ENCODE results near the gene WNT3A.

Gene WNT3A

DNA sequence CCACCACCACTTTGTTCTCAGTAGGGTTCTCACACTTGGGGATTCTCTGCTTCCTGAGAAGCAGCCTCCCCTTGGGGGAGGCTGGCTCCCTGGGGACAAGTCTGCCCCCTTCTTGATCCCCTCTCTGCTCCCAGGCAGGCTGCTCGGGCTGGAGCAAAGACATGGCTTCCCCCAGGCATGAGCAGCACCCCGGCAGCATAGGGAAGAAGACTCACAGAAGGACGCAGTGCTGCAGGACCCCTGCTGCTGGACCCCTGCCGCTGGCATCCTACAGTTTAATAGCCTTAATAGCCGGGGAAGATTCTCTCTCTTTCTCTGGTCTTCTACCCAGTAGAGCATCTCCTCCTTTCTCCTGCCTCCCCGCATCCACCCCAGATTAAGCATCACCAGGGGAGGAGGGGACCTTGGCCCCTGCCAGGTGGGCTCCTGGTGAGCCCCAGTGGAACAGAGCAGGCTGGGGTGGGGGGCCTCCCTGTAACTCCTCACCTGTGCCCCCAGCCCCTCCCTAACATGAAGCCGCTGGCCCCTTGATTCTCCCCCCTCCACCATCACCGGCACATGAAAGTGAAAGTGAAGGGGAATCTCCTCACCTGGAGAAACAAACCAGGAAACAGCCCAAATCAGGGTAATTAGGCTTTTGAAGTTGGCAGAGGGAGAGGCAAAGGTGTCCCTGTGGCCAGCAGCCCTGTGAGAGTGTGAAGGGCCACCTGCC lies 2.5 kb downstream of the WNT3A start:
- TF ChIP-seq, protein P1, sequence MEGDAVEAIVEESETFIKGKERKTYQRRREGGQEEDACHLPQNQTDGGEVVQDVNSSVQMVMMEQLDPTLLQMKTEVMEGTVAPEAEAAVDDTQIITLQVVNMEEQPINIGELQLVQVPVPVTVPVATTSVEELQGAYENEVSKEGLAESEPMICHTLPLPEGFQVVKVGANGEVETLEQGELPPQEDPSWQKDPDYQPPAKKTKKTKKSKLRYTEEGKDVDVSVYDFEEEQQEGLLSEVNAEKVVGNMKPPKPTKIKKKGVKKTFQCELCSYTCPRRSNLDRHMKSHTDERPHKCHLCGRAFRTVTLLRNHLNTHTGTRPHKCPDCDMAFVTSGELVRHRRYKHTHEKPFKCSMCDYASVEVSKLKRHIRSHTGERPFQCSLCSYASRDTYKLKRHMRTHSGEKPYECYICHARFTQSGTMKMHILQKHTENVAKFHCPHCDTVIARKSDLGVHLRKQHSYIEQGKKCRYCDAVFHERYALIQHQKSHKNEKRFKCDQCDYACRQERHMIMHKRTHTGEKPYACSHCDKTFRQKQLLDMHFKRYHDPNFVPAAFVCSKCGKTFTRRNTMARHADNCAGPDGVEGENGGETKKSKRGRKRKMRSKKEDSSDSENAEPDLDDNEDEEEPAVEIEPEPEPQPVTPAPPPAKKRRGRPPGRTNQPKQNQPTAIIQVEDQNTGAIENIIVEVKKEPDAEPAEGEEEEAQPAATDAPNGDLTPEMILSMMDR (IDR thresholded peaks at IDR 0.05; ENCODE audit: low read depth, low read length) = no peak
- no peak for DNase-seq (ENCODE audit: extremely low read depth, low read depth)

- TF ChIP-seq, protein P1 (IDR thresholded peaks at IDR 0.05; ENCODE audit: low read depth, low read length) = no peak
- no peak for DNase-seq (ENCODE audit: extremely low read depth, low read depth)
Measured at GRCh38 chr1:228009828-228010775, 3.3 kb downstream of the WNT3A start.

DNA sequence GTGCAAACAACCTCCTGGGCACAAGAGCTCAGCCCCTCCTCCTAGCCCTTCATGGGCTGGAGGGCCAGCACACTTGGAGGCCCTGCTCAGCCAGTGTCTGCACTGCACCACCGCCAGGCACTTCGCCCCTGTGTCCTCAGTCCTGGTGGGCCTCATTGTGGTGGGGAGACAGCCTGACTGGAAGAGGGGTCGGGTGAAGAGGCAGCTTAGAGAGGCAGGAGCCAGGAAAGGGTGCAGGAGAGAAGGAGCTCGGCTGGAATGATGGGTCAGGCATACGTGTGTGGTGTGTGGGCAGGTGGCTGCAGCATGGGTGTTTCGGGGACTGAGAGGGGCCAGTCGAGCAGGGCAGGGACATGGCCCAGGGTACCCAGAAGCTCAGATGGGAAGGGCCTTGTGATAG lies 4.1 kb downstream of the WNT3A start:
- DNase-seq (ENCODE audit: extremely low read depth, low read depth) = no peak
- TF ChIP-seq, protein P1 (IDR thresholded peaks at IDR 0.05; ENCODE audit: low read depth, low read length) = no peak

DNA sequence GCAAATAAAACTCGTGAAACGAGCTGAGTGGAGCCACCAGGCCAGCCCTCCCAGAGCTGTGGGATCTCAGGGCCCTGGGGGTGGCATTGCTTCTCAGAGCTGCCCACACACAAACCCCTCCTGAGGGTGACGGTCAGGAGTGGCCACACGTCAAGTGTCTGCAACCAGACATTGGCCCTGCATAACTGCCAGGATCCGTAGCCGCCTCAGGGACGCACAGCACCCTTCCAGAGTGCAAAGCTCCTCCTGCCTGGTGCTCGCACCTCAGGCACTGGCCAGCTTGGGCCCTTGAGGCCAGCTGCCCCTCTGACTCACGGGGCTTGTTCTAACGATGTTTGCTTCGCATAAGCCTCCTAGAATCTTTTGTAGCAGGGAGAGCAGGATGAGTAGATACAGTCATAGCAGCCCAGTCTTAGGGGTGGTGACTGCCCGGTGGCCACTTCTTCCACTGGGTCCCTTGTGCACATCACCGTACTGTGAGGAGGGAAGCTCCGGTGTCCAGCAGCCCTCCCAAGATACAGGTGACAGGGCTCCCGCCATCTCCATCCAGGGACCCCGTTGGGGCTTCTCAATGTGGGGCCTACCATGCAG lies 5.0 kb downstream of the WNT3A start:
- TF ChIP-seq, protein P1 (IDR thresholded peaks at IDR 0.05; ENCODE audit: low read depth, low read length) = no peak
- DNase-seq (ENCODE audit: extremely low read depth, low read depth) = no peak

- DNase-seq (ENCODE audit: extremely low read depth, low read depth) = no peak
- TF ChIP-seq, protein P1 (IDR thresholded peaks at IDR 0.05; ENCODE audit: low read depth, low read length) = no peak
Measured at GRCh38 chr1:228012555-228012954, 5.8 kb downstream of the WNT3A start.

GRCh38 chr1:228013131-228013934 lies 6.5 kb downstream of the WNT3A start:
- TF ChIP-seq, protein P1 (IDR thresholded peaks at IDR 0.05; ENCODE audit: low read depth, low read length) = no peak
- DNase-seq (ENCODE audit: extremely low read depth, low read depth) = no peak
